GM06990 (cell line): ENCODE data around the gene KANSL2.
"Not testable (repeated sequence)": the region's sequence is repeated elsewhere in the genome, so short reads cannot be mapped to it uniquely, and the experiment has no call there.

Source experiments
- DNase-seq: peaks from one replicate; pipeline ENCODE4 v3.0.0-alpha.2; 2011; ENCODE audit not compliant: insufficient read length; ENCODE audit errors: extremely low read depth
- H3K27me3 ChIP-seq: replicated peaks from 2 replicates; pipeline ENCODE4 v1.6.0; 2011; ENCODE audit warnings: low read length; ENCODE audit not compliant: control insufficient read depth, insufficient read depth
- H3K36me3 ChIP-seq: 2 replicates; pipeline ENCODE4 v1.5.1; 2011; ENCODE audit warnings: low read length; ENCODE audit not compliant: control insufficient read depth, insufficient read depth
- H3K4me3 ChIP-seq: replicated peaks from 2 replicates; pipeline ENCODE4 v1.5.1; 2011; ENCODE audit warnings: low read depth, mild to moderate bottlenecking, control low read depth, low read length
- TF ChIP-seq, protein P1 (sequence below): IDR thresholded peaks from 2 replicates; pipeline ENCODE4 v1.5.1; 2011; ENCODE audit warnings: low read length, control low read depth, mild to moderate bottlenecking, inconsistent platforms; ENCODE audit not compliant: insufficient read depth, poor library complexity, severe bottlenecking

KANSL2 gene

DNA sequence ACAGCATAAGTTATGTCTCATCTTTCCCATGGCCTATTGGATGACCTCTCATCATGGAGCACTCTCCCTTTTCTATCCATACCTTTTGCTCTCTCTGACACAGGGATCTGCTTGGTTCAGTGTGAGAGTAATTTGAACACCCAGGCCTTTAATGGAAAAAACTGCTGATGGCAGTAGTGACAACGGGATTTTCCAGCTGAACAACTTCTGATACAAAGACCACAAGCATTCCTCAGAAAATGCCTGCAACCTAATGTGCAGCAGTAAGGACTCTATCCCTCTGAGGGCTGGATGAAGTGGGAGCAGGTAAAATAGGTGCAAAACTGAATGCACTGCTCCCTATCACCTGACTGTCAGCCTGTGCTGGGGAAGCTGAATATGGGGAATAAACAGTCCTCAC is 51.0 kb downstream of the KANSL2 start:
- Histone ChIP-seq H3K36me3 (no peaks in the 10 kb centered on the region), H3K27me3 (no peaks in the 10 kb centered on the region), H3K4me3 (no peak overlapping the region)
- DNase-seq: no peak
- TF ChIP-seq, protein P1, sequence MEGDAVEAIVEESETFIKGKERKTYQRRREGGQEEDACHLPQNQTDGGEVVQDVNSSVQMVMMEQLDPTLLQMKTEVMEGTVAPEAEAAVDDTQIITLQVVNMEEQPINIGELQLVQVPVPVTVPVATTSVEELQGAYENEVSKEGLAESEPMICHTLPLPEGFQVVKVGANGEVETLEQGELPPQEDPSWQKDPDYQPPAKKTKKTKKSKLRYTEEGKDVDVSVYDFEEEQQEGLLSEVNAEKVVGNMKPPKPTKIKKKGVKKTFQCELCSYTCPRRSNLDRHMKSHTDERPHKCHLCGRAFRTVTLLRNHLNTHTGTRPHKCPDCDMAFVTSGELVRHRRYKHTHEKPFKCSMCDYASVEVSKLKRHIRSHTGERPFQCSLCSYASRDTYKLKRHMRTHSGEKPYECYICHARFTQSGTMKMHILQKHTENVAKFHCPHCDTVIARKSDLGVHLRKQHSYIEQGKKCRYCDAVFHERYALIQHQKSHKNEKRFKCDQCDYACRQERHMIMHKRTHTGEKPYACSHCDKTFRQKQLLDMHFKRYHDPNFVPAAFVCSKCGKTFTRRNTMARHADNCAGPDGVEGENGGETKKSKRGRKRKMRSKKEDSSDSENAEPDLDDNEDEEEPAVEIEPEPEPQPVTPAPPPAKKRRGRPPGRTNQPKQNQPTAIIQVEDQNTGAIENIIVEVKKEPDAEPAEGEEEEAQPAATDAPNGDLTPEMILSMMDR: no peak

GRCh38 chr12:48630346-48630745 is 51.7 kb downstream of the KANSL2 start:
- DNase-seq: no peak
- Histone ChIP-seq H3K4me3 (no peak overlapping the region), H3K36me3 (no peaks in the 10 kb centered on the region), H3K27me3 (no peaks in the 10 kb centered on the region)
- TF ChIP-seq, protein P1: no peak

DNA sequence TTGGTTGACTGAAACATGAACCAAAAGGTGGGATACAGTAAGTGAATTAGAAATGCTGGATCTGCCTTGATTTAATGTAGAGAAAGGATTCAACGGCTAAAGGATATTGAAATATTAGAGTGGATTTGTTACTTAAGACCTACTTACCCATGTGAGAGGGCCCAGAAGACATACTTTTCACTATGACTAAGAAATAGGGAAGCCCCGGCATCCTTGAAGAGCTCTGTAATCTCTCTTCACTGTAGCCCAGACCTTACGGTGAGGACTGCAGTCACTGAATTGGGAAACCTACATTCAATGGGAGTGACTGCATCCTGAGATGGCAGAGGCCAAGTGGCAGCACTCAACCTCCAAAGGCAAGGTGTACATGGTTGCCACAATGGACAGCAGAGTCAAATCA is 52.5 kb downstream of the KANSL2 start:
- no peaks in the 10 kb centered on the region for H3K27me3 ChIP-seq
- H3K36me3 ChIP-seq: no peaks in the 10 kb centered on the region
- DNase-seq: no peak
- TF ChIP-seq, protein P1: no peak
- no peak overlapping the region for H3K4me3 ChIP-seq

- DNase-seq: no peak
- H3K4me3 ChIP-seq: no peak overlapping the region
- TF ChIP-seq, protein P1: no peak
- H3K27me3 ChIP-seq: no peaks in the 10 kb centered on the region
- no peaks in the 10 kb centered on the region for H3K36me3 ChIP-seq
Observed at GRCh38 chr12:48627556-48627955, 54.5 kb downstream of the KANSL2 start.

DNA sequence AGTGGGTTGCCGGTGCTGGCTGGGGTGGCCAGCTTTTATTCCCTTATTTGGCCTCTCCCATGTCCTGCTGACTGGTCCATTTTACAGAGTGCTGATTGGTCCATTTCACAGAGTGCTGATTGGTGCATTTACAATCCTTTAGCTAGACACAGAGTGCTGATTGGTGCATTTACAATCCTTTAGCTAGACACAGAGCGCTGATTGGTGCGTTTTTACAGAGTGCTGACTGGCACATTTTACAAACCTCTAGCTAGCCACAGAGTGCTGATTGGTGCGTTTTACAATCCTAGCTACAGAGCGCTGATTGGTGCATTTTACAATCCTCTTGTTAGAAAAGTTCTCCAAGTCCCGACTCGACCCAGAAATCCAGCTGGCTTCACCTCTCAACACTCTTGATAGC is 59.0 kb downstream of the KANSL2 start:
- H3K27me3 ChIP-seq, DNase-seq, H3K36me3 ChIP-seq, H3K4me3 ChIP-seq: not testable (repeated sequence)

- TF ChIP-seq, protein P1: peak; percentile 93
- Histone ChIP-seq H3K4me3 (no peak overlapping the region), H3K36me3 (no peaks in the 10 kb centered on the region), H3K27me3 (no peaks in the 10 kb centered on the region)
- DNase-seq: no peak
Observed at GRCh38 chr12:48618541-48618940, 63.5 kb downstream of the KANSL2 start.
